GM18498 (cell line): ENCODE data around the gene KIAA0319L.

Source experiments
- ATAC-seq: cut with Tn5 transposase; IDR thresholded peaks from one replicate; pipeline ENCODE4 v1.9.1; 2021; ENCODE audit warnings: mild to moderate bottlenecking, moderate library complexity; ENCODE audit not compliant: unreplicated experiment

KIAA0319L gene

GRCh38 chr1:35539824-35540261, 17.4 kb downstream of the KIAA0319L start:
- ATAC-seq = peak; percentile 52

GRCh38 chr1:35539073-35539823, 18.0 kb downstream of the KIAA0319L start:
- ATAC-seq = peak; percentile 37

GRCh38 chr1:35537806-35538205, 19.4 kb downstream of the KIAA0319L start:
- ATAC-seq = no peak

GRCh38 chr1:35536556-35537162, 20.5 kb downstream of the KIAA0319L start:
- no peak for ATAC-seq

- no peak for ATAC-seq
Observed at GRCh38 chr1:35535243-35535642, 22.0 kb downstream of the KIAA0319L start.

GRCh38 chr1:35533586-35533985, 23.6 kb downstream of the KIAA0319L start:
- no peak for ATAC-seq

- ATAC-seq = no peak
Observed at GRCh38 chr1:35532497-35533223, 24.5 kb downstream of the KIAA0319L start.

GRCh38 chr1:35531368-35531767, 25.8 kb downstream of the KIAA0319L start:
- ATAC-seq = no peak

GRCh38 chr1:35530946-35531345, 26.3 kb downstream of the KIAA0319L start:
- no peak for ATAC-seq

GRCh38 chr1:35530168-35530567, 27.0 kb downstream of the KIAA0319L start:
- no peak for ATAC-seq

- ATAC-seq = no peak
Observed at GRCh38 chr1:35524106-35524505, 33.1 kb downstream of the KIAA0319L start.

- no peak for ATAC-seq
Observed at GRCh38 chr1:35519432-35519831, 37.8 kb downstream of the KIAA0319L start.

- no peak for ATAC-seq
Observed at GRCh38 chr1:35518183-35518582, 39.0 kb downstream of the KIAA0319L start.

GRCh38 chr1:35511305-35511704, 45.9 kb downstream of the KIAA0319L start:
- no peak for ATAC-seq

- ATAC-seq = no peak
Observed at GRCh38 chr1:35509558-35509957, 47.6 kb downstream of the KIAA0319L start.

- ATAC-seq = no peak
Observed at GRCh38 chr1:35507947-35508346, 49.3 kb downstream of the KIAA0319L start.

- peak; percentile 43 for ATAC-seq
Observed at GRCh38 chr1:35506960-35507912, 50.0 kb downstream of the KIAA0319L start.

- peak; percentile 54 for ATAC-seq
Observed at GRCh38 chr1:35505911-35506798, 51.0 kb downstream of the KIAA0319L start.

GRCh38 chr1:35502242-35502641, 55.0 kb downstream of the KIAA0319L start:
- no peak for ATAC-seq

GRCh38 chr1:35500439-35500838, 56.8 kb downstream of the KIAA0319L start:
- no peak for ATAC-seq
